HG03060 (cell line): ENCODE measurements around the gene GPR119.
"Not testable (repeated sequence)": the region's sequence is repeated elsewhere in the genome, so short reads cannot be mapped to it uniquely, and the experiment has no call there.

Experiments used
- ATAC-seq: cut with Tn5 transposase; IDR thresholded peaks from one replicate; pipeline ENCODE4 v1.9.1; 2021; ENCODE audit warnings: low read depth, moderate number of reproducible peaks; ENCODE audit not compliant: unreplicated experiment

GPR119 gene

GRCh38 chrX:130385520-130385919 is at the start of gene GPR119:
GPR119 (minus strand) TSS chrX:130385674; CDS start chrX:130385447, 227 bp downstream.
- no peak for ATAC-seq

GRCh38 chrX:130429236-130429635 is 43.8 kb upstream of the GPR119 start:
- ATAC-seq, result not testable (repeated sequence)

- no peak for ATAC-seq
Observed at GRCh38 chrX:130426531-130426930, 41.1 kb upstream of the GPR119 start.

- ATAC-seq, result no peak
Observed at GRCh38 chrX:130419263-130419662, 33.8 kb upstream of the GPR119 start.

- no peak for ATAC-seq
Observed at GRCh38 chrX:130418740-130419139, 33.3 kb upstream of the GPR119 start.

GRCh38 chrX:130418066-130418465 is 32.6 kb upstream of the GPR119 start:
- no peak for ATAC-seq

GRCh38 chrX:130416785-130417184 is 31.3 kb upstream of the GPR119 start:
- ATAC-seq, result no peak

- ATAC-seq, result no peak
Observed at GRCh38 chrX:130415201-130415600, 29.7 kb upstream of the GPR119 start.

- no peak for ATAC-seq
Observed at GRCh38 chrX:130414800-130415199, 29.3 kb upstream of the GPR119 start.

GRCh38 chrX:130413415-130413814 is 27.9 kb upstream of the GPR119 start:
- no peak for ATAC-seq

- ATAC-seq, result no peak
Observed at GRCh38 chrX:130402208-130402684, 16.8 kb upstream of the GPR119 start.

GRCh38 chrX:130401415-130402207 is 16.1 kb upstream of the GPR119 start, which contains the start of gene RBMX2:
RBMX2 (plus strand) TSS chrX:130401987; CDS start chrX:130402033, 46 bp downstream.
- peak; percentile 71 for ATAC-seq

- ATAC-seq, result no peak
Observed at GRCh38 chrX:130395341-130395740, 9.9 kb upstream of the GPR119 start.

- ATAC-seq, result no peak
Observed at GRCh38 chrX:130393451-130394074, 8.1 kb upstream of the GPR119 start.

- no peak for ATAC-seq
Observed at GRCh38 chrX:130386408-130386808, 934 bp upstream of the GPR119 start.

- ATAC-seq, result no peak
Observed at GRCh38 chrX:130378024-130378669, 7.3 kb downstream of the GPR119 start.

- no peak for ATAC-seq
Observed at GRCh38 chrX:130376077-130376476, 9.4 kb downstream of the GPR119 start.

- not testable (repeated sequence) for ATAC-seq
Observed at GRCh38 chrX:130352050-130352449, 33.4 kb downstream of the GPR119 start.

GRCh38 chrX:130351567-130351966 is 33.9 kb downstream of the GPR119 start:
- ATAC-seq, result no peak

GRCh38 chrX:130347321-130347720 is 38.2 kb downstream of the GPR119 start:
- ATAC-seq, result no peak

- ATAC-seq, result no peak
Observed at GRCh38 chrX:130343411-130343810, 42.1 kb downstream of the GPR119 start.
